ENCODE data around the gene RGN.

DNA sequence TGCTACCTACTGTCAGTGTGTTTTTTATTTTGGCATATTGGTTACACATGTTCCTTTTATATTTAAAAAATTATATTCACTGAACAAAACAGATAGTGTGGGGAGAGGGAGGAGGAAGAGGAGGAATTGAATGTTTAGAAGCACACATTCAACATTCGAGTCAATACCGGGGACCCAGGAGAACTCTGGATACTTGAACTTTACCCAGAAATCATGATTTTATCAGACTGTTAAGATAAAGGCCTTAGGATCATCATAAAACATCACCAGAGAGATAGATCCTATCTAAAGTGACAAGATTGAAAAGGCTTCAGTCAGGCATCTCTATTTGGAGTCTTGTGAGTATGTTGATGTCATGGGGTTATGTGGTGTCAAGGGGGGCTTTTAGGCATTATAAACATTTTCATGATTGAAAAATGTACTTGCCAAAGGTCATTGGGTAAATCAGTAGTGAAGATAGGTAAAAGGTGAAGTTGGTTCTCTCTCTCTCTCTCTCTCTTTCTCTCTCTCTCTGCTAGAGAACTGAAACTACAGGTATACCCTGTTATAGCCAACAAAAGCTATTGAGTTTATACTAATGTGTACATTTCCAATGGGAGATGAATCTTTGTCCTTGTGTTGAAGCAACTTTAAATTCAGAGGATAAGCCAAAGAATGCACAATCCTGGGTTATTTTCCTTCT, 16.9 kb upstream of the RGN start:
- TF ChIP-seq ZNF274 (IDR thresholded peaks at IDR 0.05; ENCODE audit: low read depth, low read length) = no peak
- no peak for TF ChIP-seq YY1 (IDR thresholded peaks at IDR 0.05; ENCODE audit: insufficient read depth, insufficient read length)
- no peak for TF ChIP-seq SUZ12 (IDR thresholded peaks at IDR 0.05; ENCODE audit: extremely low read depth, insufficient read depth, insufficient read length)

Data from NT2/D1 (cell line).